ENCODE results near the gene GOLT1A.

GRCh38 chr1:204197068-204197467 is 16.7 kb downstream of the GOLT1A start:
- TF ChIP-seq, protein P1, sequence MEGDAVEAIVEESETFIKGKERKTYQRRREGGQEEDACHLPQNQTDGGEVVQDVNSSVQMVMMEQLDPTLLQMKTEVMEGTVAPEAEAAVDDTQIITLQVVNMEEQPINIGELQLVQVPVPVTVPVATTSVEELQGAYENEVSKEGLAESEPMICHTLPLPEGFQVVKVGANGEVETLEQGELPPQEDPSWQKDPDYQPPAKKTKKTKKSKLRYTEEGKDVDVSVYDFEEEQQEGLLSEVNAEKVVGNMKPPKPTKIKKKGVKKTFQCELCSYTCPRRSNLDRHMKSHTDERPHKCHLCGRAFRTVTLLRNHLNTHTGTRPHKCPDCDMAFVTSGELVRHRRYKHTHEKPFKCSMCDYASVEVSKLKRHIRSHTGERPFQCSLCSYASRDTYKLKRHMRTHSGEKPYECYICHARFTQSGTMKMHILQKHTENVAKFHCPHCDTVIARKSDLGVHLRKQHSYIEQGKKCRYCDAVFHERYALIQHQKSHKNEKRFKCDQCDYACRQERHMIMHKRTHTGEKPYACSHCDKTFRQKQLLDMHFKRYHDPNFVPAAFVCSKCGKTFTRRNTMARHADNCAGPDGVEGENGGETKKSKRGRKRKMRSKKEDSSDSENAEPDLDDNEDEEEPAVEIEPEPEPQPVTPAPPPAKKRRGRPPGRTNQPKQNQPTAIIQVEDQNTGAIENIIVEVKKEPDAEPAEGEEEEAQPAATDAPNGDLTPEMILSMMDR (IDR thresholded peaks at IDR 0.05; ENCODE audit: poor library complexity, severe bottlenecking) = no peak
- no peak for TF ChIP-seq REST (IDR thresholded peaks at IDR 0.05; ENCODE audit: borderline replicate concordance)
- TF ChIP-seq MXI1 (conservative IDR thresholded peaks at IDR 0.05; ENCODE audit: poor library complexity, severe bottlenecking) = no peak
- TF ChIP-seq RAD21 (conservative IDR thresholded peaks at IDR 0.05) = no peak
- no peak for TF ChIP-seq POLR2AphosphoS5 (IDR thresholded peaks at IDR 0.05)

Data from neural cell (in vitro differentiated cells).